Body of pancreas (tissue), 4 donors: ENCODE measurements around the gene GRID1.

Source experiments
- CTCF ChIP-seq, 7 experiments: fragments of 450-650 bp in 4 of 7; fragments of 200-600 bp in 3 of 7; sonication (generic) in 3 of 7; IDR thresholded peaks; one replicate each; pipeline ENCODE4 v1.5.1; 2016 to 2019; ENCODE audit warnings: antibody characterized with exemption in 7 of 7
- POLR2A ChIP-seq, 3 donors: fragments of 450-650 bp; IDR thresholded peaks; one replicate each; pipeline ENCODE4 v1.6.1; 2016; ENCODE audit warnings: antibody characterized with exemption in 3 of 3, mild to moderate bottlenecking in 2 of 3

- TF ChIP-seq POLR2A (IDR thresholded peaks at IDR 0.05) (no peak), CTCF (IDR thresholded peaks at IDR 0.05) (no peak)
Measured at GRCh38 chr10:85638797-85639196, 727.8 kb downstream of the GRID1 start.
